Endothelial cell (in vitro differentiated cells): ENCODE results near the gene ATF7. TPM values are rescaled to one million over a fixed set of nuclear protein-coding genes. Genes with fewer than 3 reads are reported as not detected.
A peak's percentile ranks its signal among the peaks of the same experiment; 100 is the strongest.

Source experiments
- DNase-seq: peaks from one replicate; pipeline ENCODE4 v3.0.0; 2021; ENCODE audit warnings: low spot score
- H3K27ac Mint-ChIP-seq: one replicate; pipeline ENCODE4 v1.8.0; 2021; ENCODE audit warnings: mixed read lengths, inconsistent platforms; ENCODE audit not compliant: unreplicated experiment
- H3K27me3 Mint-ChIP-seq: one replicate; pipeline ENCODE4 v1.8.0; 2021; ENCODE audit warnings: mild to moderate bottlenecking, moderate library complexity, mixed read lengths, inconsistent platforms; ENCODE audit not compliant: unreplicated experiment
- H3K36me3 Mint-ChIP-seq: one replicate; pipeline ENCODE4 v1.8.0; 2021; ENCODE audit warnings: mild to moderate bottlenecking, low read depth, mixed read lengths, inconsistent platforms; ENCODE audit not compliant: unreplicated experiment
- H3K4me1 Mint-ChIP-seq: one replicate; pipeline ENCODE4 v1.8.0; 2021; ENCODE audit warnings: mild to moderate bottlenecking, mixed read lengths, inconsistent platforms; ENCODE audit not compliant: unreplicated experiment
- H3K4me3 Mint-ChIP-seq: one replicate; pipeline ENCODE4 v1.8.0; 2021; ENCODE audit warnings: mild to moderate bottlenecking, mixed read lengths, inconsistent platforms; ENCODE audit not compliant: unreplicated experiment
- H3K9me3 Mint-ChIP-seq: one replicate; pipeline ENCODE4 v1.8.0; 2021; ENCODE audit warnings: mixed read lengths, inconsistent platforms; ENCODE audit not compliant: unreplicated experiment
- CTCF ChIP-seq: fragments of 200-600 bp; sonication (generic); IDR thresholded peaks from one replicate; pipeline ENCODE4 v1.5.0; 2021; ENCODE audit warnings: antibody characterized with exemption; ENCODE audit not compliant: unreplicated experiment
- total RNA-seq: library from RNA; stranded (reverse); fragmentation: NEBNext Ultra II Directional; extraction: Animal tissue kit (Norgen Biotek cat#: 25700); gene quantifications from one replicate; pipeline ENCODE4 v1.2.1, GENCODE V29; 2021; ENCODE audit not compliant: unreplicated experiment

ATF7 gene
- total RNA-seq, 1 donor from 2014 or later: 63.3 TPM

- no peak overlapping the region for H3K4me3 Mint-ChIP-seq
- no peaks in the 10 kb centered on the region for H3K9me3 Mint-ChIP-seq
- H3K27ac Mint-ChIP-seq: no peak overlapping the region
- peaks cover 46% of the 10 kb centered on the region for H3K36me3 Mint-ChIP-seq
- no peak for DNase-seq
- TF ChIP-seq CTCF: no peak
- peaks cover 8% of the 10 kb centered on the region for H3K27me3 Mint-ChIP-seq
- peaks cover 7% of the 10 kb centered on the region for H3K4me1 Mint-ChIP-seq
These were observed 147.3 kb downstream of the ATF7 start for GRCh38 chr12:53478865-53479264.

- peak overlapping the region; percentile 52 for H3K4me3 Mint-ChIP-seq
- peaks cover 40% of the 10 kb centered on the region for H3K36me3 Mint-ChIP-seq
- peak; percentile 30 for DNase-seq
- TF ChIP-seq CTCF: peak; percentile 26
- no peaks in the 10 kb centered on the region for H3K9me3 Mint-ChIP-seq
- peaks cover 1% of the 10 kb centered on the region for H3K27me3 Mint-ChIP-seq
- H3K27ac Mint-ChIP-seq: no peak overlapping the region
- peaks cover 8% of the 10 kb centered on the region for H3K4me1 Mint-ChIP-seq
These were observed 149.4 kb downstream of the ATF7 start for GRCh38 chr12:53476769-53477209.

GRCh38 chr12:53474819-53475218 lies 151.4 kb downstream of the ATF7 start:
- Mint-ChIP-seq H3K4me1 (peaks cover 11% of the 10 kb centered on the region), H3K36me3 (peaks cover 48% of the 10 kb centered on the region)

GRCh38 chr12:53474077-53474476 lies 152.1 kb downstream of the ATF7 start:
- H3K36me3 Mint-ChIP-seq: peaks cover 45% of the 10 kb centered on the region
- H3K27me3 Mint-ChIP-seq: no peaks in the 10 kb centered on the region
- DNase-seq: no peak
- peaks cover 11% of the 10 kb centered on the region for H3K4me1 Mint-ChIP-seq
- H3K9me3 Mint-ChIP-seq: no peaks in the 10 kb centered on the region
- no peak overlapping the region for H3K27ac Mint-ChIP-seq
- TF ChIP-seq CTCF: no peak
- no peak overlapping the region for H3K4me3 Mint-ChIP-seq

More at GRCh38 chr12:53474819-53475218, 151.4 kb downstream of the ATF7 start:
- no peak for DNase-seq
- no peak for TF ChIP-seq CTCF
- peak overlapping the region; percentile 11 for H3K4me3 Mint-ChIP-seq
- no peaks in the 10 kb centered on the region for H3K9me3 Mint-ChIP-seq
- H3K27ac Mint-ChIP-seq: no peak overlapping the region
- no peaks in the 10 kb centered on the region for H3K27me3 Mint-ChIP-seq

- DNase-seq: no peak
- TF ChIP-seq CTCF: no peak
- Mint-ChIP-seq H3K36me3 (peaks cover 61% of the 10 kb centered on the region), H3K27ac (peak overlapping the region; percentile 21), H3K4me3 (no peak overlapping the region), H3K4me1 (peaks cover 11% of the 10 kb centered on the region), H3K9me3 (no peaks in the 10 kb centered on the region), H3K27me3 (no peaks in the 10 kb centered on the region)
These were observed 154.1 kb downstream of the ATF7 start for GRCh38 chr12:53472056-53472582.
